T-helper 1 cell (primary cell): ENCODE data around the gene KIF6.

ENCODE experiments used
- DNase-seq, 5 donors: peaks; one replicate each; pipeline ENCODE4 v3.0.0-alpha.2; 2012 to 2020

KIF6 gene

GRCh38 chr6:39411465-39411864, 313.7 kb downstream of the KIF6 start:
- DNase-seq: no peak

GRCh38 chr6:39411001-39411400, 314.2 kb downstream of the KIF6 start:
- DNase-seq: no peak

- no peak for DNase-seq
Measured at GRCh38 chr6:39409889-39410288, 315.3 kb downstream of the KIF6 start.

GRCh38 chr6:39407446-39407993, 317.7 kb downstream of the KIF6 start:
- no peak for DNase-seq

GRCh38 chr6:39404312-39404711, 320.9 kb downstream of the KIF6 start:
- no peak for DNase-seq

GRCh38 chr6:39403304-39403703, 321.9 kb downstream of the KIF6 start:
- no peak for DNase-seq

- DNase-seq: no peak
Measured at GRCh38 chr6:39402239-39402751, 322.9 kb downstream of the KIF6 start.

- no peak for DNase-seq
Measured at GRCh38 chr6:39401376-39401775, 323.8 kb downstream of the KIF6 start.

- no peak for DNase-seq
Measured at GRCh38 chr6:39400026-39400425, 325.2 kb downstream of the KIF6 start.

GRCh38 chr6:39396854-39397253, 328.4 kb downstream of the KIF6 start:
- no peak for DNase-seq

- DNase-seq: no peak
Measured at GRCh38 chr6:39393075-39393474, 332.1 kb downstream of the KIF6 start.

GRCh38 chr6:39391182-39391581, 334.0 kb downstream of the KIF6 start:
- no peak for DNase-seq

- DNase-seq: no peak
Measured at GRCh38 chr6:39389484-39389767, 335.8 kb downstream of the KIF6 start.

- DNase-seq: no peak
Measured at GRCh38 chr6:39388606-39389483, 336.4 kb downstream of the KIF6 start.

- no peak for DNase-seq
Measured at GRCh38 chr6:39387785-39388184, 337.4 kb downstream of the KIF6 start.

GRCh38 chr6:39386487-39386886, 338.7 kb downstream of the KIF6 start:
- no peak for DNase-seq

- no peak for DNase-seq
Measured at GRCh38 chr6:39381550-39382140, 343.6 kb downstream of the KIF6 start.

- DNase-seq: no peak
Measured at GRCh38 chr6:39380837-39381549, 344.2 kb downstream of the KIF6 start.

- DNase-seq: no peak
Measured at GRCh38 chr6:39378960-39379425, 346.2 kb downstream of the KIF6 start.

GRCh38 chr6:39378175-39378959, 346.8 kb downstream of the KIF6 start:
- DNase-seq: no peak

- no peak for DNase-seq
Measured at GRCh38 chr6:39377539-39377950, 347.7 kb downstream of the KIF6 start.

GRCh38 chr6:39375405-39375804, 349.8 kb downstream of the KIF6 start:
- no peak for DNase-seq
